ENCODE data around the gene AURKA. TPM values are rescaled to one million over a fixed set of nuclear protein-coding genes. Genes with fewer than 3 reads are reported as not detected.

AURKA gene
- polyA plus RNA-seq, 1 of the 3 experiments (the other 2 are of a cell fraction), result 24.6 TPM

GRCh38 chr20:56348305-56348693, 43.7 kb downstream of the AURKA start:
- CTCF ChIA-PET, result interaction anchor here (1.1 kb wide), 1 partner anchor 146 kb away, joined by 3 read pairs; no protein-coding TSS in a partner anchor
- no peak overlapping the region for H3K27ac ChIP-seq (ENCODE audit: low read depth in 2 of 2, low read length in 1 of 2)
- no peaks in the 10 kb centered on the region for H3K9me3 ChIP-seq
- no peaks in the 10 kb centered on the region for H4K20me1 ChIP-seq (ENCODE audit: insufficient read depth)
- peaks cover 0 to 6% of the 10 kb centered on the region in 2 experiments; a peak in 1 of 4 replicates for H3K4me1 ChIP-seq (ENCODE audit: control insufficient read depth in 1 of 2, insufficient read depth in 2 of 2, low read depth in 1 of 2, low read length in 1 of 2)
- no peaks in the 10 kb centered on the region for H3K36me3 ChIP-seq (replicated peaks in 1 of 2; ENCODE audit: control insufficient read depth in 1 of 2, insufficient read depth in 2 of 2, low read length in 1 of 2)
- TF ChIP-seq REST (IDR thresholded peaks at IDR 0.05; ENCODE audit: low read depth, low read length) (no peak), FOSL2 (IDR thresholded peaks at IDR 0.05; ENCODE audit: borderline replicate concordance, low read depth) (no peak), TEAD4 (IDR thresholded peaks at IDR 0.05; ENCODE audit: borderline replicate concordance, insufficient read depth) (no peak), USF2 (IDR thresholded peaks at IDR 0.05; ENCODE audit: borderline replicate concordance, low read depth, low read length) (no peak), SIN3A (IDR thresholded peaks at IDR 0.05; ENCODE audit: borderline replicate concordance, low read depth, low read length) (no peak), GATA2 (CRISPR knock-in tag; IDR thresholded peaks at IDR 0.05) (no peak), NRF1 (IDR thresholded peaks at IDR 0.05; ENCODE audit: low read depth, low read length) (no peak), MEF2A (IDR thresholded peaks at IDR 0.05; ENCODE audit: borderline replicate concordance, low read depth) (no peak)
- 23% methylated on average over 5 of the region's 5 CpGs for WGBS (ENCODE audit: low lambda C conversion rate)
- POLR2A ChIA-PET, result no interaction called here
- H3K4me2 ChIP-seq, result no peak overlapping the region
- no peak overlapping the region for H2AFZ ChIP-seq (ENCODE audit: low read depth)
- H3K9me2 ChIP-seq, result no peaks in the 10 kb centered on the region
- no peaks in the 10 kb centered on the region for H3K27me3 ChIP-seq (ENCODE audit: insufficient read depth)
- H3K4me3 ChIP-seq (ENCODE audit: low read depth in 2 of 2, low read length in 1 of 2), result no peak overlapping the region
- H3K79me2 ChIP-seq (ENCODE audit: insufficient read depth), result no peaks in the 10 kb centered on the region
- no peaks in the 10 kb centered on the region for H3F3A ChIP-seq (replicated peaks; ENCODE audit: insufficient read depth)
- no peak overlapping the region for H3K9ac ChIP-seq
- no peak for DNase-seq

GRCh38 chr20:56347628-56348304, 44.2 kb downstream of the AURKA start:
- no peaks in the 10 kb centered on the region for H3K36me3 ChIP-seq (replicated peaks in 1 of 2; ENCODE audit: control insufficient read depth in 1 of 2, insufficient read depth in 2 of 2, low read length in 1 of 2)
- H3F3A ChIP-seq (replicated peaks; ENCODE audit: insufficient read depth), result no peaks in the 10 kb centered on the region
- H3K27me3 ChIP-seq (ENCODE audit: insufficient read depth), result no peaks in the 10 kb centered on the region; the same call in 1 of the 2 replicates
- H3K4me3 ChIP-seq (ENCODE audit: low read depth in 2 of 2, low read length in 1 of 2), result no peak overlapping the region
- H4K20me1 ChIP-seq (ENCODE audit: insufficient read depth), result no peaks in the 10 kb centered on the region
- no peak for DNase-seq
- H2AFZ ChIP-seq (ENCODE audit: low read depth), result no peak overlapping the region
- WGBS (ENCODE audit: low lambda C conversion rate), result 64% methylated on average over 11 of the region's 13 CpGs
- no peak overlapping the region for H3K27ac ChIP-seq (ENCODE audit: low read depth in 2 of 2, low read length in 1 of 2)
- ChIA-PET POLR2A (no interaction called here), CTCF (interaction anchor here (1.1 kb wide), 1 partner anchor 145 kb away, joined by 3 read pairs; no protein-coding TSS in a partner anchor)
- TF ChIP-seq MAX (IDR thresholded peaks at IDR 0.05; ENCODE audit: low read depth) (no peak), TEAD4 (IDR thresholded peaks at IDR 0.05; ENCODE audit: borderline replicate concordance, insufficient read depth) (no peak), MEF2A (IDR thresholded peaks at IDR 0.05; ENCODE audit: borderline replicate concordance, low read depth) (no peak), POLR2AphosphoS5 (IDR thresholded peaks at IDR 0.05; ENCODE audit: low read depth, low read length) (no peak), FOXJ3 (CRISPR knock-in tag; IDR thresholded peaks at IDR 0.05) (no peak), FOSL2 (IDR thresholded peaks at IDR 0.05; ENCODE audit: borderline replicate concordance, low read depth) (no peak), JUND (IDR thresholded peaks at IDR 0.05) (no peak), GATA2 (CRISPR knock-in tag; IDR thresholded peaks at IDR 0.05) (no peak)
- H3K9ac ChIP-seq, result no peak overlapping the region
- H3K79me2 ChIP-seq (ENCODE audit: insufficient read depth), result no peaks in the 10 kb centered on the region
- no peaks in the 10 kb centered on the region for H3K9me2 ChIP-seq
- peaks cover 0 to 6% of the 10 kb centered on the region in 2 experiments; a peak in 1 of 4 replicates for H3K4me1 ChIP-seq (ENCODE audit: control insufficient read depth in 1 of 2, insufficient read depth in 2 of 2, low read depth in 1 of 2, low read length in 1 of 2)
- no peaks in the 10 kb centered on the region for H3K9me3 ChIP-seq
- no peak overlapping the region for H3K4me2 ChIP-seq

Measured in SK-N-SH (cell line).